Testis (tissue), 3 donors: ENCODE results near the gene FARP1. TPM values are rescaled to one million over a fixed set of nuclear protein-coding genes. Genes with fewer than 3 reads are reported as not detected.

ENCODE experiments used
- DNase-seq: peaks from one replicate; pipeline ENCODE4 v3.0.0-alpha.2; 2019
- H3K27ac ChIP-seq, 2 donors: fragments of 200-600 bp; sonication (generic); one replicate each; pipeline ENCODE4 v1.5.1; 2019
- H3K27me3 ChIP-seq: fragments of 200-600 bp; sonication (generic); one replicate; pipeline ENCODE4 v1.5.1; 2019
- H3K36me3 ChIP-seq: fragments of 200-600 bp; sonication (generic); one replicate; pipeline ENCODE4 v1.5.1; 2017; ENCODE audit warnings: low read depth; ENCODE audit errors: missing control alignments
- H3K4me1 ChIP-seq: fragments of 200-600 bp; sonication (generic); one replicate; pipeline ENCODE4 v1.5.1; 2019
- H3K4me3 ChIP-seq, 2 donors: fragments of 200-600 bp; sonication (generic); one replicate each; pipeline ENCODE4 v1.5.1; 2017 to 2019
- H3K9me3 ChIP-seq: fragments of 200-600 bp; sonication (generic); one replicate; pipeline ENCODE4 v1.5.1; 2017
- CTCF ChIP-seq, 3 experiments: fragments of 450-650 bp in 2 of 3; fragments of 200-600 bp in 1 of 3; sonication (generic) in 1 of 3; IDR thresholded peaks; one replicate each; pipeline ENCODE4 v1.5.1; 2016 to 2019; ENCODE audit warnings: antibody characterized with exemption in 3 of 3, mild to moderate bottlenecking in 2 of 3, moderate library complexity in 1 of 3
- POLR2A ChIP-seq: fragments of 450-650 bp; IDR thresholded peaks from one replicate; pipeline ENCODE4 v1.6.1; 2017; ENCODE audit warnings: antibody characterized with exemption, mild to moderate bottlenecking, moderate library complexity
- WGBS, 2 donors: methylation state at CpG; one replicate each; pipeline ENCODE4 v1.1.5; 2018; 5-methylcytosine and 5-hydroxymethylcytosine counted together
- intact Hi-C: fragments of 100-400 bp; cut with DNase I; formaldehyde crosslinking; loops from one replicate; pipeline ENCODE4 v1.15.1; 2023; ENCODE audit warnings: low total_unique reads
- polyA plus RNA-seq: library from polyadenylated mRNA; stranded (reverse); fragments of 350-450 nt; fragmentation: Illumina TruSeq; extraction: RNeasy Lipid Tissue Mini Kit (QIAGEN cat#74804); gene quantifications from one replicate; pipeline ENCODE4 v1.2.3, GENCODE V29; 2014; ENCODE audit warnings: low read depth, low replicate concordance; ENCODE audit not compliant: insufficient read depth
- total RNA-seq, 2 donors: library from RNA; depleted of rRNA; stranded (reverse); fragments of >200 nt; gene quantifications; one replicate each; pipeline ENCODE4 v1.2.3, GENCODE V29; 2016

Gene FARP1
- total and polyA plus RNA-seq, 3 donors from 2014 or later, result 54.0 to 130 (median 69.1) TPM

- H3K27me3 ChIP-seq, result no peaks in the 10 kb centered on the region
- no peak for DNase-seq
- H3K4me3 ChIP-seq, result no peak overlapping the region
- no peaks in the 10 kb centered on the region for H3K36me3 ChIP-seq
- 90 to 91% methylated on average over 10 of the region's 10 CpGs for WGBS, 2 donors
- no peak overlapping the region for H3K27ac ChIP-seq
- no peaks in the 10 kb centered on the region for H3K4me1 ChIP-seq
- TF ChIP-seq CTCF (IDR thresholded peaks at IDR 0.05), result no peak
- TF ChIP-seq POLR2A, result no peak
- H3K9me3 ChIP-seq, result no peaks in the 10 kb centered on the region
- intact Hi-C loops, result no loop called here
Observed at GRCh38 chr13:98343461-98343860, 200.6 kb downstream of the FARP1 start.

GRCh38 chr13:98344392-98344791 is 201.5 kb downstream of the FARP1 start:
- DNase-seq, result no peak
- Histone ChIP-seq H3K36me3 (no peaks in the 10 kb centered on the region), H3K4me3 (no peak overlapping the region), H3K27ac (no peak overlapping the region), H3K27me3 (no peaks in the 10 kb centered on the region), H3K4me1 (no peaks in the 10 kb centered on the region), H3K9me3 (no peaks in the 10 kb centered on the region)
- TF ChIP-seq CTCF (IDR thresholded peaks at IDR 0.05), result no peak
- no peak for TF ChIP-seq POLR2A
- intact Hi-C loops, result no loop called here
- 95 to 97% methylated on average over 10 of the region's 10 CpGs for WGBS, 2 donors

- 84 to 89% methylated on average over 12 of the region's 12 CpGs for WGBS, 2 donors
- TF ChIP-seq POLR2A, result no peak
- no peak for TF ChIP-seq CTCF (IDR thresholded peaks at IDR 0.05)
- Histone ChIP-seq H3K27me3 (no peaks in the 10 kb centered on the region), H3K27ac (no peak overlapping the region), H3K4me3 (no peak overlapping the region), H3K4me1 (no peaks in the 10 kb centered on the region), H3K36me3 (no peaks in the 10 kb centered on the region), H3K9me3 (no peaks in the 10 kb centered on the region)
- intact Hi-C loops, result no loop called here
- DNase-seq, result no peak
Observed at GRCh38 chr13:98345107-98345935, 202.4 kb downstream of the FARP1 start.

- Histone ChIP-seq H3K4me3 (no peak overlapping the region), H3K9me3 (no peaks in the 10 kb centered on the region), H3K27me3 (no peaks in the 10 kb centered on the region), H3K4me1 (no peaks in the 10 kb centered on the region), H3K27ac (no peak overlapping the region), H3K36me3 (no peaks in the 10 kb centered on the region)
- no peak for DNase-seq
- TF ChIP-seq POLR2A, result no peak
- TF ChIP-seq CTCF (IDR thresholded peaks at IDR 0.05), result no peak
- WGBS, 2 donors, result 92 to 93% methylated on average over 10 of the region's 10 CpGs
- intact Hi-C loops, result no loop called here
Observed at GRCh38 chr13:98346904-98347636, 204.2 kb downstream of the FARP1 start.
